ENCODE results near the gene SLC6A18.

DNA sequence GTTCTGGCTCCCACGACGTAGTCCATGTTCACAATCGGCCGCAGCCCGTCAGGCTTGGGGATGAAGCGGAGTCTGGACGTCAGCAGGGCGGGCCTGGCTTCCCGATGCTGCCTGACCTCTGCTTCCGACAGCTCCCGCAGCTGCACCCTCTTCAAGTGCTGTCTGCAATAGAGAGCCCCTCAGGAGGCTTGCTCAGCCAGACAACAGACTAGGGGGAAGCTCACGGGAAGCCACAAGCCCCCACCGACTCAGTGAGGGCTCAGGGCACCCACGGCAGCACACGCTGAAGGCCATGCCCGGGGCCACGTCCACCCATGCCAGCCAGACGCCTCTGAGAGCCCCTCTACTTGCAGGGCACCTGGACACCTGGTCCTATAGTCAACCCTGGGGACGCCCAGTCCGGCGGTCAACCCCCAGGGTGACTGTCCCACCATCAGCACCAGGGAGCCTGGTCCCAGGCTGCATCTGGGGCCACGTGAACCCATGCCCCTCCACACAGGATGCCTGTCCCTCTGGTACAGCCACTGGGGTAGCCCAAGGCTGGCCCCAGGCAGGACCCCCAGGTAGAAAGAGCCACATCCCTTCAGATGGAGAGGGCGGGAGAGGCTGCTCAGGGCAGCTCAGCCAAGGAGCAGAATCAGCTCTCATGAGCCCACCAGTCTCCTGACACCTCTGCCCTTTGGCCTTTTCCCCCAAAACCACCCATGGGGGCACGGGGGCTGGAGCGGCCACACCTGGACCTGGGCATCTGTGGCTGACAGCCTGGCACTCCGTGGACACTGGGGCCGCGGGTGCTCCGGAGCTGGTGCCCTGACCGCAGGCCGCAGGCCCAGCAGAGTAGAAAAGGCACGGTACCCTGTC lies 55.2 kb downstream of the SLC6A18 start:
- no peak for TF ChIP-seq POLR2A (IDR thresholded peaks at IDR 0.05)
- no peak for TF ChIP-seq CTCF (IDR thresholded peaks at IDR 0.05)

Measured in prostate gland (tissue), 2 donors.